HCT116 (cell line): ENCODE results near the gene SPEF1. TPM values are rescaled to one million over a fixed set of nuclear protein-coding genes. Genes with fewer than 3 reads are reported as not detected.

Source experiments
- ATAC-seq: fragments of 200-7000 bp; cut with Tn5 transposase; 2 replicates; pipeline ENCODE4 v1.9.1; 2020; ENCODE audit warnings: mild to moderate bottlenecking, moderate library complexity
- BruUV-seq: library from RNA; stranded (reverse); fragments of 400-500 nt; replicated peaks from 2 replicates; lab custom pipeline; 2021; lab: Mats Ljungman, UMichigan
- CTCF ChIA-PET: fragments of 300-600 bp; sonication (Branson Sonifier 250); formaldehyde crosslinking; loops from one replicate; lab custom pipeline; 2021; ENCODE audit warnings: antibody characterized with exemption; lab: Charles Lee
- POLR2A ChIA-PET: fragments of 300-600, 350-600 bp; sonication (Branson Sonifier 250); formaldehyde crosslinking; loops from one replicate; lab custom pipeline; 2021; ENCODE audit warnings: antibody characterized with exemption; lab: Charles Lee
- RAD21 ChIA-PET, 2 experiments: fragments of 300-600 bp; sonication (Branson Sonifier 250); formaldehyde crosslinking; loops; one replicate each; lab custom pipeline; 2023; ENCODE audit warnings: low total read pairs in 2 of 2; ENCODE audit not compliant: uncharacterized antibody in 2 of 2, unreplicated experiment in 2 of 2, low non-redundant PET in 1 of 2; lab: Charles Lee
- DNase-seq: peaks from one replicate; pipeline ENCODE4 v3.0.0-alpha.2; 2010; ENCODE audit warnings: low read depth, low spot score
- H2AFZ ChIP-seq: fragments of 200-600 bp; shearing (Covaris generic), sonication (generic); 2 replicates; pipeline ENCODE4 v1.6.1; 2017; ENCODE audit warnings: low read depth, mixed run types, mixed read lengths, antibody characterized with exemption, low read length; ENCODE audit not compliant: poor library complexity, severe bottlenecking
- H3K27ac ChIP-seq: 2 replicates; pipeline ENCODE4 v1.5.1; 2012; ENCODE audit warnings: low read depth, low read length
- H3K27me3 ChIP-seq: fragments of 200-600 bp; sonication (generic); 2 replicates; pipeline ENCODE4 v1.6.1; 2016; ENCODE audit warnings: mixed run types, low read length, mixed read lengths; ENCODE audit not compliant: insufficient read depth
- H3K36me3 ChIP-seq, 2 experiments: fragments of 200-500 bp in 1 of 2; fragments of 200-600 bp in 1 of 2; sonication (Bioruptor generic) in 1 of 2; sonication (generic) in 1 of 2; 2 replicates each; pipeline versions ENCODE4 v1.5.1 to v1.6.1; 2014 to 2016; ENCODE audit warnings: low read length in 2 of 2, inconsistent platforms in 1 of 2, mixed read lengths in 1 of 2, mixed run types in 1 of 2; ENCODE audit not compliant: insufficient read depth in 2 of 2, control insufficient read depth in 1 of 2
- H3K4me1 ChIP-seq, 2 experiments: fragments of 200-600 bp in 1 of 2; sonication (generic) in 1 of 2; 2 replicates each; pipeline versions ENCODE4 v1.5.1 to v1.6.1; 2012 to 2017; ENCODE audit warnings: low read length in 2 of 2, inconsistent platforms in 1 of 2, mild to moderate bottlenecking in 1 of 2, mixed read lengths in 1 of 2, mixed run types in 1 of 2, moderate library complexity in 1 of 2; ENCODE audit not compliant: insufficient read depth in 2 of 2, control insufficient read depth in 1 of 2
- H3K4me2 ChIP-seq: fragments of 200-600 bp; sonication (generic); 2 replicates; pipeline ENCODE4 v1.6.1; 2017; ENCODE audit warnings: mixed run types, low read length, mixed read lengths
- H3K4me3 ChIP-seq, 2 experiments: fragments of 200-600 bp in 1 of 2; sonication (generic) in 1 of 2; replicated peaks in 1 of 2; 2 replicates each; pipeline ENCODE4 v1.5.1; 2011 to 2016; ENCODE audit warnings: low read length in 2 of 2, control low read depth in 1 of 2, low read depth in 1 of 2, mild to moderate bottlenecking in 1 of 2, mixed read lengths in 1 of 2, mixed run types in 1 of 2
- H3K79me2 ChIP-seq: fragments of 200-600 bp; sonication (generic); 2 replicates; pipeline ENCODE4 v1.6.1; 2017; ENCODE audit warnings: mild to moderate bottlenecking, mixed run types, low read length, moderate library complexity, mixed read lengths; ENCODE audit not compliant: insufficient read depth
- H3K9ac ChIP-seq: fragments of 200-600 bp; sonication (generic); 2 replicates; pipeline ENCODE4 v1.6.1; 2016; ENCODE audit warnings: low read length, mixed read lengths
- H3K9me2 ChIP-seq: fragments of 200-600 bp; sonication (generic), shearing (Covaris generic); 2 replicates; pipeline ENCODE4 v1.6.1; 2017; ENCODE audit warnings: mixed run types, mild to moderate bottlenecking, moderate library complexity; ENCODE audit not compliant: insufficient read depth
- H3K9me3 ChIP-seq, 2 experiments: fragments of 200-500 bp in 1 of 2; fragments of 200-600 bp in 1 of 2; sonication (Bioruptor generic) in 1 of 2; sonication (generic) in 1 of 2; 2 replicates each; pipeline ENCODE4 v1.6.1; 2014 to 2017; ENCODE audit warnings: low read length in 2 of 2, mixed read lengths in 2 of 2, inconsistent platforms in 1 of 2, low read depth in 1 of 2, mild to moderate bottlenecking in 1 of 2, mixed run types in 1 of 2, moderate library complexity in 1 of 2; ENCODE audit not compliant: control insufficient read depth in 1 of 2, insufficient read depth in 1 of 2
- H4K20me1 ChIP-seq: fragments of 200-600 bp; sonication (generic), shearing (Covaris generic); 2 replicates; pipeline ENCODE4 v1.6.1; 2017; ENCODE audit warnings: mixed run types, mild to moderate bottlenecking, moderate library complexity; ENCODE audit not compliant: insufficient read depth
- CBX3 ChIP-seq: IDR thresholded peaks from 2 replicates; pipeline ENCODE4 v1.6.1; 2012; ENCODE audit warnings: low read depth
- CEBPB ChIP-seq: IDR thresholded peaks from 2 replicates; pipeline ENCODE4 v1.6.1; 2012; ENCODE audit warnings: low read depth
- POLR2AphosphoS5 ChIP-seq: IDR thresholded peaks from 2 replicates; pipeline ENCODE4 v1.6.1; 2011; ENCODE audit warnings: mild to moderate bottlenecking, low read depth, low read length, moderate library complexity
- RAD21 ChIP-seq: IDR thresholded peaks from 2 replicates; pipeline ENCODE4 v1.6.1; 2012; ENCODE audit warnings: low read depth, mild to moderate bottlenecking
- SIN3A ChIP-seq: IDR thresholded peaks from 2 replicates; pipeline ENCODE4 v1.6.1; 2012; ENCODE audit warnings: low read depth
- YY1 ChIP-seq: IDR thresholded peaks from 2 replicates; pipeline ENCODE4 v1.6.1; 2011; ENCODE audit warnings: low read length, low read depth, moderate library complexity, mild to moderate bottlenecking; ENCODE audit not compliant: insufficient replicate concordance; ENCODE audit errors: extremely low read depth
- intact Hi-C: fragments of 100-400 bp; cut with micrococcal nuclease; formaldehyde crosslinking; loops from 2 replicates; pipeline ENCODE4 v1.10.0; 2022
- total RNA-seq: library from RNA; stranded (reverse); gene quantifications from one replicate; pipeline ENCODE4 v1.2.1, GENCODE V29; 2021; ENCODE audit not compliant: unreplicated experiment
- TF ChIP-seq, protein P1 (sequence below): IDR thresholded peaks from 2 replicates; pipeline ENCODE4 v1.6.1; 2012

SPEF1 gene
- total RNA-seq, 1 experiment from 2014 or later = 0.93 TPM

GRCh38 chr20:3797592-3798372 lies 16.5 kb upstream of the SPEF1 start:
- TF ChIP-seq POLR2AphosphoS5 (peak; percentile 25; the same call in 1 of the 2 replicates), CBX3 (no peak), YY1 (no peak), CEBPB (no peak), RAD21 (no peak)
- TF ChIP-seq, protein P1, sequence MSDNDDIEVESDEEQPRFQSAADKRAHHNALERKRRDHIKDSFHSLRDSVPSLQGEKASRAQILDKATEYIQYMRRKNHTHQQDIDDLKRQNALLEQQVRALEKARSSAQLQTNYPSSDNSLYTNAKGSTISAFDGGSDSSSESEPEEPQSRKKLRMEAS = no peak
- no peaks in the 10 kb centered on the region for H3K27me3 ChIP-seq
- H2AFZ ChIP-seq = no peak overlapping the region
- peak overlapping the region; percentile 97 for H3K27ac ChIP-seq
- intact Hi-C loops = no loop called here
- no TSS peak for BruUV-seq
- peak overlapping the region; percentile 66 to 80 for H3K4me3 ChIP-seq
- no peaks in the 10 kb centered on the region for H4K20me1 ChIP-seq
- no peaks in the 10 kb centered on the region for H3K9me3 ChIP-seq
- ChIA-PET RAD21 (no interaction called here), CTCF (no interaction called here), POLR2A (no interaction called here)
- H3K4me1 ChIP-seq = peaks cover 25 to 57% of the 10 kb centered on the region in 2 experiments
- peaks cover 29 to 45% of the 10 kb centered on the region in 2 experiments for H3K36me3 ChIP-seq
- peaks cover 59% of the 10 kb centered on the region for H3K79me2 ChIP-seq
- H3K9ac ChIP-seq = peak overlapping the region; percentile 95
- peak overlapping the region; percentile 94 for H3K4me2 ChIP-seq
- no peaks in the 10 kb centered on the region for H3K9me2 ChIP-seq
- DNase-seq = no peak
- ATAC-seq = peak; percentile 41

DNA sequence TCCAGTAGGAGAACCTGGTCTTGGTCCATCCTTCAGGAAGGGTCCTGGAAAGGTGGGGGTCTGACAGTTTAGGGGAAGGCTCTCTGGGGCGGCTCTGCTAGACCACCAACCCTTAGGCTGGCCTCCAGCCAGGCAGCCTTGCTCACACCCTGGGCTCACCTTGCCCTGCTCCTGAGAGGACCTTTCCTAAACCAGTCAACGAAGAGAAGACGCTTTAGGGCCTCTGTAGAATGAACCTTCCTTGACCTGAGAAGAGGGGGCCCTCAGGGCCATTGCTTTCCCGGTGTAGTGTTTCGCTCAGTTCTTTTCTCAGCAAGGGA lies 15.9 kb upstream of the SPEF1 start:
- no peak for ATAC-seq
- H3K9ac ChIP-seq = peak overlapping the region; percentile 95
- TSS peak; percentile 55 for BruUV-seq
- H3K27ac ChIP-seq = peak overlapping the region; percentile 97
- peak overlapping the region; percentile 66 to 80 for H3K4me3 ChIP-seq
- ChIA-PET CTCF (no interaction called here), POLR2A (interaction anchor here (2.5 kb wide), 1 partner anchor 16 kb away, joined by 14 read pairs; no protein-coding TSS in a partner anchor), RAD21 (no interaction called here)
- peaks cover 25 to 57% of the 10 kb centered on the region in 2 experiments for H3K4me1 ChIP-seq
- intact Hi-C loops = no loop called here
- no peaks in the 10 kb centered on the region for H3K27me3 ChIP-seq
- peak overlapping the region; percentile 94 for H3K4me2 ChIP-seq
- H3K9me2 ChIP-seq = no peaks in the 10 kb centered on the region
- TF ChIP-seq SIN3A = no peak; the same call in 1 of the 2 replicates
- H3K79me2 ChIP-seq = peaks cover 58% of the 10 kb centered on the region
- no peak overlapping the region for H2AFZ ChIP-seq
- H3K36me3 ChIP-seq = peaks cover 23 to 40% of the 10 kb centered on the region in 2 experiments
- no peaks in the 10 kb centered on the region for H4K20me1 ChIP-seq
- no peak for DNase-seq
- H3K9me3 ChIP-seq = no peaks in the 10 kb centered on the region
